Measurements from ENCODE around the gene PARVA. TPM values are rescaled to one million over a fixed set of nuclear protein-coding genes. Genes with fewer than 3 reads are reported as not detected.

Gene PARVA
- total RNA-seq, 1 experiment from 2014 or later, result 29.1 TPM

DNA sequence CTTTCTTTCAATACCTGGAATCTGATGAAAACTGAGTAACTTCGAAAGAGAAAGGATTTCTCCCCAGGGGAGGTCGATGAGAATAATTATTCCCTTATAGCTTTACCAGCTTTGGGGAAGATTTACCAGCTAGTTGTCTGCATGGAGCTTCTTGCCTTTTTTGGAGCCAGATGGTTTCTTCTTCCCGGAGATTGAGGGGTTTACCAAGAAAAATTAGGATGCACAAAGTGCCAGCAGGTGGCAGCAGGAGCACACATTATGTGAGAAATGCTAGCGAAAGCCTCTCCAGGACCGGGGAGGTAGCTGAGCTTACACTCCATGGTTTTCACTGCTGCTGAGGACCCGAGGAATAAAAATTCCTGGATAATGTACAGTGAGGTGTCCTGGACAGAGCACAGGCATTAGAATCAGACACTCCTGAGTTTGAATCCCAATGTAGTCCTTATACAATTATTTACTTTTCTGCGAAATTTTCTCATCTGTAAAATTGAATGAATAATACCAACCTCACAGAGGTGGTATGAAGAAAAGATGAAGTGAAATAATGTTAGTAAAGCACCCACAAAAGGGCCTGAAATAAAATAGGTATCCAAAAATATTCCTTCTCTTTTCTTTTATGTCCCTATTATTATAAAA is 46.0 kb upstream of the PARVA start:
- TF ChIP-seq TCF7L2 (IDR thresholded peaks at IDR 0.05; ENCODE audit: low read depth, low read length) (no peak), SIN3A (IDR thresholded peaks at IDR 0.05; ENCODE audit: borderline replicate concordance, insufficient read depth, low read depth, low read length) (no peak)
- TF ChIP-seq, protein P1, sequence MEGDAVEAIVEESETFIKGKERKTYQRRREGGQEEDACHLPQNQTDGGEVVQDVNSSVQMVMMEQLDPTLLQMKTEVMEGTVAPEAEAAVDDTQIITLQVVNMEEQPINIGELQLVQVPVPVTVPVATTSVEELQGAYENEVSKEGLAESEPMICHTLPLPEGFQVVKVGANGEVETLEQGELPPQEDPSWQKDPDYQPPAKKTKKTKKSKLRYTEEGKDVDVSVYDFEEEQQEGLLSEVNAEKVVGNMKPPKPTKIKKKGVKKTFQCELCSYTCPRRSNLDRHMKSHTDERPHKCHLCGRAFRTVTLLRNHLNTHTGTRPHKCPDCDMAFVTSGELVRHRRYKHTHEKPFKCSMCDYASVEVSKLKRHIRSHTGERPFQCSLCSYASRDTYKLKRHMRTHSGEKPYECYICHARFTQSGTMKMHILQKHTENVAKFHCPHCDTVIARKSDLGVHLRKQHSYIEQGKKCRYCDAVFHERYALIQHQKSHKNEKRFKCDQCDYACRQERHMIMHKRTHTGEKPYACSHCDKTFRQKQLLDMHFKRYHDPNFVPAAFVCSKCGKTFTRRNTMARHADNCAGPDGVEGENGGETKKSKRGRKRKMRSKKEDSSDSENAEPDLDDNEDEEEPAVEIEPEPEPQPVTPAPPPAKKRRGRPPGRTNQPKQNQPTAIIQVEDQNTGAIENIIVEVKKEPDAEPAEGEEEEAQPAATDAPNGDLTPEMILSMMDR (IDR thresholded peaks at IDR 0.05), result peak; percentile 85
- POLR2A ChIA-PET, result no interaction called here
- H3K36me3 ChIP-seq (ENCODE audit: control insufficient read depth, insufficient read depth, low read length), result no peaks in the 10 kb centered on the region

DNA sequence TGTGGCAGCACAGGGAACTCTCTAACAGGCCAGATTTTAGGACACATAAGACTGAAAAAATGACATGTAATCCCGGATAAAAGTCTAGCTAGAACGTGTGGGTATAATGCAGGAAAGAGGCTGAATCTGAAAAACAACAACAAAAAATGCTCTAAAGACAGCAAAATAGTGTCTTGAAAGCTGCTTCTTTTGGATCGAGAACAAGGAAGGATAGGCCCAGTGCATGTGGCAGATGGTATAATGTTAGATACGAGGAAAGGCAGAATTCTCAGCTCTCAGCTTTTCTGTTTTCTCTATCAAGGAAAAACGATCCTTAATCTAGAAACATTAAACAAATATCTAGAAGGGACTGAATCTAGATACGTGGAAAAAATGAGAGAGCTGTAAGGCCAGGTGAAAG is 33.8 kb upstream of the PARVA start:
- Histone ChIP-seq H3K4me3 (ENCODE audit: low read depth in 2 of 2, low read length in 2 of 2) (no peak overlapping the region), H3K27ac (ENCODE audit: low read length) (no peak overlapping the region), H3K36me3 (ENCODE audit: control insufficient read depth, insufficient read depth, low read length) (no peaks in the 10 kb centered on the region), H3K4me1 (ENCODE audit: control insufficient read depth, insufficient read depth, low read length) (no peaks in the 10 kb centered on the region), H3K9me3 (ENCODE audit: control insufficient read depth, insufficient read depth, low read depth, low read length) (peaks cover 5% of the 10 kb centered on the region; the same call in 1 of the 2 replicates), H3K27me3 (ENCODE audit: control insufficient read depth, insufficient read depth, low read length) (no peaks in the 10 kb centered on the region)
- in situ Hi-C loops (cut with HindIII; ENCODE audit: low pct_unique_long_range_greater_than_20kb, low sequenced_read_pairs) (no loop called here), intact Hi-C loops (cut with micrococcal nuclease; ENCODE audit: unreplicated experiment) (no loop called here)
- ChIA-PET CTCF (interaction anchor here (1.2 kb wide), 1 partner anchor 12 kb away, joined by 3 read pairs; no protein-coding TSS in a partner anchor), POLR2A (no interaction called here)
- ATAC-seq, result no peak
- no TSS peak for BruUV-seq (replicated peaks)
- TF ChIP-seq, protein P1 (IDR thresholded peaks at IDR 0.05), result no peak
- TF ChIP-seq, protein P2, sequence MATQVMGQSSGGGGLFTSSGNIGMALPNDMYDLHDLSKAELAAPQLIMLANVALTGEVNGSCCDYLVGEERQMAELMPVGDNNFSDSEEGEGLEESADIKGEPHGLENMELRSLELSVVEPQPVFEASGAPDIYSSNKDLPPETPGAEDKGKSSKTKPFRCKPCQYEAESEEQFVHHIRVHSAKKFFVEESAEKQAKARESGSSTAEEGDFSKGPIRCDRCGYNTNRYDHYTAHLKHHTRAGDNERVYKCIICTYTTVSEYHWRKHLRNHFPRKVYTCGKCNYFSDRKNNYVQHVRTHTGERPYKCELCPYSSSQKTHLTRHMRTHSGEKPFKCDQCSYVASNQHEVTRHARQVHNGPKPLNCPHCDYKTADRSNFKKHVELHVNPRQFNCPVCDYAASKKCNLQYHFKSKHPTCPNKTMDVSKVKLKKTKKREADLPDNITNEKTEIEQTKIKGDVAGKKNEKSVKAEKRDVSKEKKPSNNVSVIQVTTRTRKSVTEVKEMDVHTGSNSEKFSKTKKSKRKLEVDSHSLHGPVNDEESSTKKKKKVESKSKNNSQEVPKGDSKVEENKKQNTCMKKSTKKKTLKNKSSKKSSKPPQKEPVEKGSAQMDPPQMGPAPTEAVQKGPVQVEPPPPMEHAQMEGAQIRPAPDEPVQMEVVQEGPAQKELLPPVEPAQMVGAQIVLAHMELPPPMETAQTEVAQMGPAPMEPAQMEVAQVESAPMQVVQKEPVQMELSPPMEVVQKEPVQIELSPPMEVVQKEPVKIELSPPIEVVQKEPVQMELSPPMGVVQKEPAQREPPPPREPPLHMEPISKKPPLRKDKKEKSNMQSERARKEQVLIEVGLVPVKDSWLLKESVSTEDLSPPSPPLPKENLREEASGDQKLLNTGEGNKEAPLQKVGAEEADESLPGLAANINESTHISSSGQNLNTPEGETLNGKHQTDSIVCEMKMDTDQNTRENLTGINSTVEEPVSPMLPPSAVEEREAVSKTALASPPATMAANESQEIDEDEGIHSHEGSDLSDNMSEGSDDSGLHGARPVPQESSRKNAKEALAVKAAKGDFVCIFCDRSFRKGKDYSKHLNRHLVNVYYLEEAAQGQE (IDR thresholded peaks at IDR 0.05; ENCODE audit: insufficient read depth in 1 of 2, low read depth in 2 of 2, low read length in 1 of 2), result no peak
- TF ChIP-seq POLR2AphosphoS5 (IDR thresholded peaks at IDR 0.05; ENCODE audit: low read depth, low read length) (no peak), SIN3A (IDR thresholded peaks at IDR 0.05; ENCODE audit: borderline replicate concordance, insufficient read depth, low read depth, low read length) (no peak), TCF7L2 (IDR thresholded peaks at IDR 0.05; ENCODE audit: low read depth, low read length) (no peak)
- DNase-seq (ENCODE audit: low read depth, low spot score), result no peak

More for the DNA sequence above, 46.0 kb upstream of the PARVA start:
- no peaks in the 10 kb centered on the region for H3K27me3 ChIP-seq (ENCODE audit: control insufficient read depth, insufficient read depth, low read length)
- CTCF ChIA-PET, result interaction anchor here (0.6 to 2.4 kb wide), 11 partner anchors 13 to 633 kb away, joined by 3 to 11 read pairs (median 3); partner anchors contain the start of gene PARVA
- intact Hi-C loops (cut with micrococcal nuclease; ENCODE audit: unreplicated experiment), result loop anchor here (2.0 to 5.0 kb wide), 2 partner anchors 346 to 561 kb away; no protein-coding TSS in a partner anchor
- ATAC-seq (peak; percentile 94), DNase-seq (ENCODE audit: low read depth, low spot score) (peak; percentile 71)
- no peaks in the 10 kb centered on the region for H3K9me3 ChIP-seq (ENCODE audit: control insufficient read depth, insufficient read depth, low read depth, low read length)
- H3K4me3 ChIP-seq (ENCODE audit: low read depth in 2 of 2, low read length in 2 of 2), result no peak overlapping the region
- no TSS peak for BruUV-seq (replicated peaks)
- no peak overlapping the region for H3K27ac ChIP-seq (ENCODE audit: low read length)
- in situ Hi-C loops (cut with HindIII; ENCODE audit: low pct_unique_long_range_greater_than_20kb, low sequenced_read_pairs), result no loop called here
- H3K4me1 ChIP-seq (ENCODE audit: control insufficient read depth, insufficient read depth, low read length), result no peaks in the 10 kb centered on the region

All from Panc1 (cell line).